Skeletal muscle tissue (tissue), 4 donors: ENCODE measurements around the gene VAMP7. TPM values are rescaled to one million over a fixed set of nuclear protein-coding genes. Genes with fewer than 3 reads are reported as not detected.

Experiments used
- H3K27ac ChIP-seq: one replicate; pipeline ENCODE4 v1.7.0; 2013; ENCODE audit warnings: mild to moderate bottlenecking, low read depth, low read length, inconsistent platforms
- H3K27me3 ChIP-seq, 3 donors: one replicate each; pipeline ENCODE4 v1.7.0; 2013; ENCODE audit warnings: low read length in 3 of 3; ENCODE audit not compliant: control insufficient read depth in 3 of 3, insufficient read depth in 3 of 3
- H3K36me3 ChIP-seq, 3 donors: one replicate each; pipeline ENCODE4 v1.7.0; 2013; ENCODE audit warnings: low read length in 3 of 3; ENCODE audit not compliant: control insufficient read depth in 3 of 3, insufficient read depth in 3 of 3
- H3K4me1 ChIP-seq, 3 donors: one replicate each; pipeline ENCODE4 v1.7.0; 2013; ENCODE audit warnings: low read length in 3 of 3, mild to moderate bottlenecking in 3 of 3; ENCODE audit not compliant: control insufficient read depth in 3 of 3, insufficient read depth in 3 of 3
- H3K4me3 ChIP-seq, 3 donors: one replicate each; pipeline ENCODE4 v1.7.0; 2013; ENCODE audit warnings: low read length in 3 of 3
- H3K9ac ChIP-seq, 3 donors: one replicate each; pipeline ENCODE4 v1.7.0; 2013; ENCODE audit warnings: low read length in 3 of 3, mild to moderate bottlenecking in 3 of 3, moderate library complexity in 2 of 3, low read depth in 1 of 3
- H3K9me3 ChIP-seq, 3 donors: one replicate each; pipeline ENCODE4 v1.7.0; 2013; ENCODE audit warnings: low read length in 3 of 3; ENCODE audit not compliant: control insufficient read depth in 3 of 3
- total RNA-seq: library from RNA; depleted of rRNA; stranded (reverse); fragments of >200 nt; gene quantifications from one replicate; pipeline ENCODE4 v1.2.3, GENCODE V29; 2014
- donor health status: Osteomylitis.

VAMP7 gene
- total RNA-seq, 1 donor from 2014 or later, result 17.2 TPM

- peaks cover 0 to 2% (median 0%) of the 10 kb centered on the region in 3 donors for H3K9me3 ChIP-seq
- no peak overlapping the region for H3K27ac ChIP-seq
- H3K27me3 ChIP-seq, result peaks cover 0 to 11% (median 4%) of the 10 kb centered on the region in 3 donors
- H3K9ac ChIP-seq, result no peak overlapping the region
- peak overlapping the region in 1 of 3 donors; percentile 15 for H3K4me3 ChIP-seq
- H3K4me1 ChIP-seq, result no peaks in the 10 kb centered on the region
- H3K36me3 ChIP-seq, result no peaks in the 10 kb centered on the region
These were observed 6.4 kb upstream of the VAMP7 start for GRCh38 chrX:155874571-155875244.

- peaks cover 0 to 2% (median 0%) of the 10 kb centered on the region in 3 donors for H3K9me3 ChIP-seq
- no peaks in the 10 kb centered on the region for H3K36me3 ChIP-seq
- no peak overlapping the region for H3K9ac ChIP-seq
- H3K27ac ChIP-seq, result no peak overlapping the region
- H3K27me3 ChIP-seq, result peaks cover 0 to 11% (median 4%) of the 10 kb centered on the region in 3 donors
- H3K4me3 ChIP-seq, result no peak overlapping the region
- peaks cover 0 to 1% (median under 1%) of the 10 kb centered on the region in 3 donors for H3K4me1 ChIP-seq
These were observed 4.4 kb upstream of the VAMP7 start for GRCh38 chrX:155876704-155877103.

- H3K27me3 ChIP-seq, result peaks cover 0 to 11% (median 4%) of the 10 kb centered on the region in 3 donors
- peaks cover 0 to 2% (median 0%) of the 10 kb centered on the region in 3 donors for H3K9me3 ChIP-seq
- H3K9ac ChIP-seq, result no peak overlapping the region
- H3K36me3 ChIP-seq, result no peaks in the 10 kb centered on the region
- H3K4me3 ChIP-seq, result no peak overlapping the region
- no peak overlapping the region for H3K27ac ChIP-seq
- peaks cover 4 to 7% (median 6%) of the 10 kb centered on the region in 3 donors for H3K4me1 ChIP-seq
These were observed 3.9 kb upstream of the VAMP7 start for GRCh38 chrX:155877288-155877687.

GRCh38 chrX:155880586-155881157, 473 bp upstream of the VAMP7 start:
- H3K9me3 ChIP-seq, result no peaks in the 10 kb centered on the region
- H3K9ac ChIP-seq, result peak overlapping the region; percentile 52 to 66 (median 62)
- no peaks in the 10 kb centered on the region for H3K36me3 ChIP-seq
- peaks cover 5 to 9% (median 6%) of the 10 kb centered on the region in 3 donors for H3K4me1 ChIP-seq
- no peaks in the 10 kb centered on the region for H3K27me3 ChIP-seq
- peak overlapping the region; percentile 63 for H3K27ac ChIP-seq
- peak overlapping the region; percentile 73 to 92 (median 84) for H3K4me3 ChIP-seq

- H3K27me3 ChIP-seq, result no peaks in the 10 kb centered on the region
- H3K9ac ChIP-seq, result no peak overlapping the region
- H3K4me1 ChIP-seq, result peaks cover 8 to 14% (median 12%) of the 10 kb centered on the region in 3 donors
- H3K27ac ChIP-seq, result no peak overlapping the region
- peaks cover 0 to 4% (median 3%) of the 10 kb centered on the region in 3 donors for H3K36me3 ChIP-seq
- no peak overlapping the region for H3K4me3 ChIP-seq
- no peaks in the 10 kb centered on the region for H3K9me3 ChIP-seq
These were observed 5.3 kb downstream of the VAMP7 start for GRCh38 chrX:155886409-155886808.

- Histone ChIP-seq H3K4me3 (no peak overlapping the region), H3K9me3 (no peaks in the 10 kb centered on the region), H3K9ac (no peak overlapping the region), H3K4me1 (peaks cover 3 to 8% (median 3%) of the 10 kb centered on the region in 3 donors), H3K27me3 (no peaks in the 10 kb centered on the region), H3K36me3 (peaks cover 0 to 5% (median 4%) of the 10 kb centered on the region in 3 donors), H3K27ac (no peak overlapping the region)
These were observed 7.0 kb downstream of the VAMP7 start for GRCh38 chrX:155888139-155888538.

GRCh38 chrX:155889328-155889727, 8.2 kb downstream of the VAMP7 start:
- Histone ChIP-seq H3K27ac (no peak overlapping the region), H3K27me3 (no peaks in the 10 kb centered on the region), H3K9ac (no peak overlapping the region), H3K4me3 (no peak overlapping the region), H3K4me1 (peaks cover 3 to 8% (median 3%) of the 10 kb centered on the region in 3 donors), H3K36me3 (peaks cover 0 to 7% (median 4%) of the 10 kb centered on the region in 3 donors), H3K9me3 (no peaks in the 10 kb centered on the region)

GRCh38 chrX:155891446-155892210, 10.5 kb downstream of the VAMP7 start:
- no peak overlapping the region for H3K9ac ChIP-seq
- no peaks in the 10 kb centered on the region for H3K27me3 ChIP-seq
- H3K4me3 ChIP-seq, result no peak overlapping the region
- H3K9me3 ChIP-seq, result no peaks in the 10 kb centered on the region
- peaks cover 3 to 8% (median 3%) of the 10 kb centered on the region in 3 donors for H3K4me1 ChIP-seq
- H3K36me3 ChIP-seq, result peaks cover 2 to 7% (median 4%) of the 10 kb centered on the region in 3 donors
- no peak overlapping the region for H3K27ac ChIP-seq

- Histone ChIP-seq H3K4me3 (no peak overlapping the region), H3K27ac (no peak overlapping the region), H3K4me1 (peaks cover 0 to under 1% (median 0%) of the 10 kb centered on the region in 3 donors), H3K27me3 (no peaks in the 10 kb centered on the region), H3K9ac (no peak overlapping the region), H3K36me3 (peaks cover 2 to 7% (median 4%) of the 10 kb centered on the region in 3 donors), H3K9me3 (no peaks in the 10 kb centered on the region)
These were observed 12.4 kb downstream of the VAMP7 start for GRCh38 chrX:155893521-155893920.
